Forelimb muscle (tissue), 1 donor: Measurements from ENCODE around the gene PXDN. TPM values are rescaled to one million over a fixed set of nuclear protein-coding genes. Genes with fewer than 3 reads are reported as not detected.

Experiments used
- DNase-seq: peaks from one replicate; pipeline ENCODE4 v3.0.0-alpha.2; 2013; ENCODE audit warnings: low read depth
- polyA plus RNA-seq: library from polyadenylated mRNA; unstranded; fragments of 120-200 nt; gene quantifications from one replicate; pipeline ENCODE4 v1.2.1, GENCODE V29; 2013; ENCODE audit not compliant: insufficient read length

The PXDN gene
- polyA plus RNA-seq, 1 donor = 124 TPM

- DNase-seq = no peak
Observed at GRCh38 chr2:1755436-1756191, 11.3 kb upstream of the PXDN start.

GRCh38 chr2:1754461-1755170, 10.3 kb upstream of the PXDN start:
- no peak for DNase-seq

GRCh38 chr2:1754046-1754445, 9.7 kb upstream of the PXDN start:
- no peak for DNase-seq

GRCh38 chr2:1752751-1753150, 8.4 kb upstream of the PXDN start:
- no peak for DNase-seq

- DNase-seq = no peak
Observed at GRCh38 chr2:1751767-1752725, 7.7 kb upstream of the PXDN start.

- DNase-seq = no peak
Observed at GRCh38 chr2:1750933-1751766, 6.8 kb upstream of the PXDN start.

- no peak for DNase-seq
Observed at GRCh38 chr2:1750270-1750932, 6.1 kb upstream of the PXDN start.

- DNase-seq = no peak
Observed at GRCh38 chr2:1749489-1750119, 5.3 kb upstream of the PXDN start.

GRCh38 chr2:1748741-1749488, 4.6 kb upstream of the PXDN start:
- DNase-seq = no peak

GRCh38 chr2:1748176-1748740, 3.9 kb upstream of the PXDN start:
- DNase-seq = no peak

- DNase-seq = no peak
Observed at GRCh38 chr2:1747065-1747941, 3.0 kb upstream of the PXDN start.

GRCh38 chr2:1746174-1747064, 2.1 kb upstream of the PXDN start:
- no peak for DNase-seq

GRCh38 chr2:1745171-1746023, 1.1 kb upstream of the PXDN start:
- no peak for DNase-seq

GRCh38 chr2:1744151-1744445, 217 bp downstream of the PXDN start:
- no peak for DNase-seq

- DNase-seq = no peak
Observed at GRCh38 chr2:1743396-1744150, 742 bp downstream of the PXDN start.
